DMS153 treated with DMSO at 0.1 percent for 48 hours (cell line): ENCODE data around the gene DNTT.

ENCODE experiments used
- DNase-seq: peaks from one replicate; lab custom pipeline; 2025; ENCODE audit not compliant: unreplicated experiment; lab: John Stamatoyannopoulos, UW

The DNTT gene

GRCh38 chr10:96304230-96304629 lies at the start of gene DNTT:
Gene DNTT, plus strand, starts transcription at chr10:96304434. Its CDS starts 64 bp downstream, at chr10:96304498.
- DNase-seq: no peak

- DNase-seq: no peak
Measured at GRCh38 chr10:96254976-96255375, 49.3 kb upstream of the DNTT start.

GRCh38 chr10:96255549-96256333 lies 48.5 kb upstream of the DNTT start:
- no peak for DNase-seq

- DNase-seq: no peak
Measured at GRCh38 chr10:96257944-96258343, 46.3 kb upstream of the DNTT start.

- DNase-seq: no peak
Measured at GRCh38 chr10:96259150-96259549, 45.1 kb upstream of the DNTT start.

- no peak for DNase-seq
Measured at GRCh38 chr10:96260014-96260413, 44.2 kb upstream of the DNTT start.

GRCh38 chr10:96261132-96261531 lies 43.1 kb upstream of the DNTT start:
- no peak for DNase-seq

GRCh38 chr10:96261930-96262329 lies 42.3 kb upstream of the DNTT start:
- DNase-seq: no peak

GRCh38 chr10:96263176-96263575 lies 41.1 kb upstream of the DNTT start:
- DNase-seq: no peak

GRCh38 chr10:96263669-96264068 lies 40.6 kb upstream of the DNTT start:
- DNase-seq: no peak

- no peak for DNase-seq
Measured at GRCh38 chr10:96264938-96265337, 39.3 kb upstream of the DNTT start.

- no peak for DNase-seq
Measured at GRCh38 chr10:96266118-96266770, 38.0 kb upstream of the DNTT start.

GRCh38 chr10:96267234-96267705 lies 37.0 kb upstream of the DNTT start:
- no peak for DNase-seq

GRCh38 chr10:96268341-96268909 lies 35.8 kb upstream of the DNTT start:
- DNase-seq: no peak

- no peak for DNase-seq
Measured at GRCh38 chr10:96269438-96270300, 34.6 kb upstream of the DNTT start.

- no peak for DNase-seq
Measured at GRCh38 chr10:96270571-96270970, 33.7 kb upstream of the DNTT start.

GRCh38 chr10:96271016-96271815 lies 33.0 kb upstream of the DNTT start, which contains the start of gene BLNK:
Gene BLNK, minus strand, starts transcription at chr10:96271569. Its CDS starts 171 bp downstream, at chr10:96271398.
- no peak for DNase-seq

- no peak for DNase-seq
Measured at GRCh38 chr10:96272316-96273280, 31.6 kb upstream of the DNTT start.
